IPS-NIHi11 (cell line): ENCODE results near the gene RFESD.

ENCODE experiments used
- DNase-seq: peaks from one replicate; pipeline ENCODE4 v3.0.0; 2012; ENCODE audit warnings: mixed read lengths, low spot score

The RFESD gene

DNA sequence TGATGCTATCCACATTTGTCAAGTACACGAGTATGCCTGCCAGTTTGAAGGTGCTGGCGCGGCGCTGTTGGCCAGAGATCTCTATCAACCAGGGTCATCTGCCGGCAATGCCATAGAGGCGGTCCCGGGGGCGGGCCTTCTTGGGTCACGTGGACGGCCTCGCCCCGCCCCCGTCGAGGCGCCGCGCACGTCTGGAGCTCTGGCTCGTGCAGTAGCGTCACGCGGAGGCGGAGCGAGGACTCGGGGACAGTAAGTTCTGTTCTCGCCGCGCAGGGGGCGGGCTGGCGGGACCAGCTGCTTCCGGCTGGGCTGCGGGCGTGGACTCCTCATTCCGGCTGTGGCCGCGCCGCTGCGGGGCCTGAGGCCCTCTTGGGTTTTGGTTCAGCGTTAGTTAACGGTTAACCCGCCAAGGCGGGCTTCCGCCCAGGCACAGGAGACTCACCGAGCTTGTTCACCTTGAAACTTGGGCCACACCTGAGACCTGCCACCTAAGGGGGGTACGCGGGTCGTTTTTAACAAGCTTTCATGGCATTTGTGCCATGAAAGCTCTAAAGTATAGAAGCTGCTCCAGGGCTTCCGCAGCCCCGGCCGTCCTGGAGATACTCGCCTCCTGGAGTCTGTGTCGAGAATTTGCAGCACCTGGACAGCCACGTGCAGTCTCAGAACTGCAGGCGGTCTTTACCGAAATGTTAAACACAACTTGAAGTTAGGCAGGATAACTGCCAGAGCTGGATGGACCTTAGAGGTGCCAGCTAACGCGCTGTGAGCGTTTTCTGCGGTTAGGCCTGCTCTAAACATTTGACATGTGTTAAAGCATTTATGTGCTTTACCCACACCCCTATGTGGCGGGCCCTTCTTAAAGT lies at the start of gene RFESD:
Gene RFESD, plus strand, starts transcription at position 209 of the 863 bp plus-strand sequence. CDS start 5,495 bp downstream, outside the sequence.
- DNase-seq, result peak; percentile 93

- no peak for DNase-seq
Measured at GRCh38 chr5:95599252-95599651, 47.3 kb upstream of the RFESD start.

GRCh38 chr5:95600557-95600956 lies 46.0 kb upstream of the RFESD start:
- DNase-seq, result no peak

GRCh38 chr5:95605786-95606185 lies 40.8 kb upstream of the RFESD start:
- no peak for DNase-seq

DNA sequence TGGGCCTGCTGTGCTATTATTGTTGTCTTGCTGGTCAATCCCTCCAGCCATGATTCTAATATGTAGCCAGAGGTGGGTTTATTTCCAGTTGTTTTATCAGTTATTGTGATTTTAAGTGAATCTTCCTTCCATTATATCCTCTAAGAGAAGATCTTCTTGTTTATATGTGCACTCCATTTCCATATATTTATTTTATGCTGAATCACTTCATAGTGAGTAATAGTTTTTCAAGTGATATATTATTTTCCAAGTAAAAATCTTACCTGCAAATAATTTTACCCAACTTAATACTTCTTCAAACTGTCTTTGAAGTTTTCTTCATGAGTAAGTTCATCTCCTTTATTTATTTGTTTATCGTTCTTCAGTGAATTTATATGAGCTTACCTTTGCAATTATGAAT lies 40.2 kb upstream of the RFESD start:
- DNase-seq, result no peak

- no peak for DNase-seq
Measured at GRCh38 chr5:95609711-95610110, 36.9 kb upstream of the RFESD start.

DNA sequence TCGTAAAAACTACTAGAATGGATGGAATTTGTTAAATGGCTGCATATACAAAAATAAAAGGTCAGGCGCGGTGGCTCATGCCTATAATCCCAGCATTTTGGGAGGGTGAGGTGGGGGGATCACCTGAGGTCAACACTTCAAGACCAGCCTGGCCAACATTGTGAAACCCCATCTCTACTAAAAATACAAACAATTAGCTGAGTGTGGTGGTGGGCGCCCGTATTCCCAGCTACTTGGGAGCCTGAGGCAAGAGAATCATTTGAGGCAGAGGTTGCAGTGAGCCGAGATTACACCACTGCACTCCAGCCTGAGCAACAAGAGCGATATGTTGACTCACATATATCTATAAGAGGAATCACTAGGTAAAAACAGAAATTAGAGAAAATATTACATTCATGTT lies 36.0 kb upstream of the RFESD start:
- DNase-seq, result no peak

- no peak for DNase-seq
Measured at GRCh38 chr5:95611396-95611795, 35.2 kb upstream of the RFESD start.

GRCh38 chr5:95613514-95613913 lies 33.1 kb upstream of the RFESD start:
- no peak for DNase-seq

GRCh38 chr5:95615164-95615467 lies 31.5 kb upstream of the RFESD start:
- DNase-seq, result no peak

GRCh38 chr5:95617057-95617456 lies 29.5 kb upstream of the RFESD start:
- no peak for DNase-seq

DNA sequence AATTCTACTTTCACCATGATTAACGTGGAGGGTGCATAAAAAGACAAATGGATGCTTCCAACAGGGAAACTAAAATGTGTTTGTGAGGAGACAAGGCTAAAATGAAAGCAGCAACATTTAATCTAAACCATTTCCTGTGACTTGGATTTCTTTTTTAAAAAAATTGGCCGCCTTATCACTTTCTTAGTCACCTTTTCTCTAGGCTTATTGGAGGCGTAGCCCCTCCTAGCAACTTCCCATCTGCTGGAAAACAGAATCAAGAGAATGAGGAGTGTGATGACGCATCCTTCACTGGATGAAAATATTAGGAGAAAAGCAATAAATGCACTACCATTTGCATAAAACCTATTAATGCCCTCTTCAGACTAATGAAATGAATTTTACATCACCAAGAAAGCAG lies 27.5 kb upstream of the RFESD start:
- DNase-seq, result no peak

DNA sequence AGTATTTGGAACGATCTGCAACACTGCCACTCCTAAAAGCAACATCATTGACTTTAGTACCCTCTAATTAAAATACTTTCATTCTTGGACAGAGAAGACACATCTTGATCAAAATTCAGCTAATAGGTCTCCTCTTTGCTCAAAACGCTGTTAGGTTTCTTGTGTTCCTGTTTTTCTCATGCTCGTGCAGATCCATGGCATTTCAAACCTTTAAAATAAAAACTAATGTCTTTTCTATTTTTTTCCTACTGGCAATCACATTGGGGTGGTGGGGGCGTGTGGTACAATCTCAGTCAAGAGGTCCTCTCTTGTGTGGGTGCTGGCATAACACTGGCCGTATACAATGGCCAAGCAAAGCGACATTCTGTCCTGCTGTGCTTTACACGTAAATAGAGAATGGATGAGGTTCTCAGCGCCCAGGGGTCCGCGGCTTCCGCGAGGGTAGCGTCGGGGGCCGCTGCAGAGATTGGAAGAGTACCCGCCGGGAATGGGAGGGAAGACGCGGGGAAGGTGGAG lies 27.0 kb upstream of the RFESD start:
- no peak for DNase-seq

- peak; percentile 10 for DNase-seq
Measured at GRCh38 chr5:95620030-95620869, 26.3 kb upstream of the RFESD start, which contains the start of gene GPR150. Gene GPR150, plus strand, starts transcription at chr5:95620087. Its CDS starts 189 bp downstream, at chr5:95620276.

GRCh38 chr5:95620870-95621838 lies 25.4 kb upstream of the RFESD start:
- peak; percentile 59 for DNase-seq

DNA sequence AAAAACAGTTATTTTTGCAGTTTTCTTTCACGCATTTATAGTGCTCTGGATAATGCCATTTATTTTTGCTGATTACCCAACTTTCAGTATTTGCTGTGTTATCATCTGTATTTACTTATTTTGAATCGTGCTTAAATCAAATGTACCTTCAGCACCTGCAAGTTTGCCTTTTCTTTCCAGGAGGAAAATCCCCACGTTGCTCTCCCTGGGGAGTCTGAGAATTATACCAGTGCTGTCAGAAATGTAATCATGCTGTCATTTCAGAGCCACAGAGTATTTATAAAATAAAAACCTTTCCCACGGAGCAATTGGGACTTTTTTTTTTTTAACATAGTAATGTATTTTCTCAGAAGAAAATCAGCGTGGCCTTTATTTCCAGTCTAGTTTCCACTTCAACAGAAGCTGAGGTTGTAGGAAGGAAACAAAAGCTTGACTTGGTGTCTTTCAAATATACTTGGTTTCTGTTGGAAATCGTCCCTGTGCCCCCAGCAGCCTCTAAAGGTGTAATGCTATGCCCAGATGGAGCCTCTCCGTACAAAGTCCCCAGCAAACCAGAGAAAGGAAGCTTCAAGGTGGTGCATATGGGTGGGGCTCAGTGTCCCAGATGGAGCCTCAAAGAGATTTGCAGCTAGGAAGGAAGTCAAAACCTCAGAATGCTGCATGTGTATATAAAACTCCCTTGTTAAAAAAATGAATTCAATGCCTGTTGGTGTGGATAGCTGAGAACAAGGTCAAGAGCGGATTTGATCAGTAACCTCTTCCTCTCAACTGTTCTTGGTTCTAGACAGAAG lies 24.5 kb upstream of the RFESD start:
- DNase-seq, result no peak

GRCh38 chr5:95623706-95624105 lies 22.9 kb upstream of the RFESD start:
- no peak for DNase-seq

- no peak for DNase-seq
Measured at GRCh38 chr5:95624368-95624767, 22.2 kb upstream of the RFESD start.

- no peak for DNase-seq
Measured at GRCh38 chr5:95626701-95627100, 19.9 kb upstream of the RFESD start.

GRCh38 chr5:95627971-95628810 lies 18.4 kb upstream of the RFESD start:
- DNase-seq, result no peak
